Esophagus (tissue), 2 donors: ENCODE data around the gene PDE6A. TPM values are rescaled to one million over a fixed set of nuclear protein-coding genes. Genes with fewer than 3 reads are reported as not detected.
A peak's percentile ranks its signal among the peaks of the same experiment; 100 is the strongest.

Experiments used
- H3K27ac ChIP-seq, 2 donors: one replicate each; pipeline ENCODE4 v1.5.1; 2013; ENCODE audit warnings: low read depth in 2 of 2, mild to moderate bottlenecking in 2 of 2, inconsistent platforms in 1 of 2, low read length in 1 of 2, moderate library complexity in 1 of 2
- H3K27me3 ChIP-seq, 2 donors: one replicate each; pipeline ENCODE4 v1.6.1; 2013; ENCODE audit warnings: low read length in 2 of 2, control low read depth in 1 of 2, mild to moderate bottlenecking in 1 of 2; ENCODE audit not compliant: insufficient read depth in 2 of 2, control insufficient read depth in 1 of 2
- H3K36me3 ChIP-seq, 2 donors: one replicate each; pipeline ENCODE4 v1.6.1; 2013; ENCODE audit warnings: low read length in 1 of 2; ENCODE audit not compliant: control insufficient read depth in 2 of 2, insufficient read depth in 2 of 2
- H3K4me1 ChIP-seq, 2 donors: one replicate each; pipeline ENCODE4 v1.6.1; 2013; ENCODE audit warnings: low read length in 1 of 2; ENCODE audit not compliant: control insufficient read depth in 2 of 2, insufficient read depth in 2 of 2
- H3K4me3 ChIP-seq, 2 donors: one replicate each; pipeline ENCODE4 v1.5.1; 2013; ENCODE audit warnings: low read length in 2 of 2, mild to moderate bottlenecking in 2 of 2, low read depth in 1 of 2, moderate library complexity in 1 of 2
- H3K9me3 ChIP-seq, 2 donors: one replicate each; pipeline ENCODE4 v1.6.1; 2013; ENCODE audit warnings: mild to moderate bottlenecking in 2 of 2, low read depth in 1 of 2, low read length in 1 of 2, moderate library complexity in 1 of 2; ENCODE audit not compliant: control insufficient read depth in 2 of 2, insufficient read depth in 1 of 2
- WGBS, 2 donors: extraction: QIAGEN DNeasy Blood & Tissue Kit; methylation state at CpG; one replicate each; pipeline ENCODE4 v1.1.7; 2013; 5-methylcytosine and 5-hydroxymethylcytosine counted together
- polyA plus RNA-seq, 2 donors: library from polyadenylated mRNA; stranded (reverse); fragments of 200-250 nt; gene quantifications; one replicate each; pipeline ENCODE4 v1.2.3, GENCODE V29; 2013
- donor health status: healthy with polysubstance abuse.
- donor health status: Bipolar disorder and iron deficiency.

Gene PDE6A
- polyA plus RNA-seq, 2 donors: 1.0 to 1.5 TPM

- no peak overlapping the region for H3K4me3 ChIP-seq
- 85 to 86% methylated on average over 5 of the region's 5 CpGs for WGBS, 2 donors
- H3K27me3 ChIP-seq: no peaks in the 10 kb centered on the region
- no peaks in the 10 kb centered on the region for H3K9me3 ChIP-seq
- H3K36me3 ChIP-seq: no peaks in the 10 kb centered on the region
- peak overlapping the region; percentile 15 for H3K27ac ChIP-seq
- H3K4me1 ChIP-seq: peaks cover 0 to 22% of the 10 kb centered on the region in 2 donors
Observed at GRCh38 chr5:149940941-149941644, 3.5 kb downstream of the PDE6A start.

- H3K4me1 ChIP-seq: peaks cover 0 to 22% of the 10 kb centered on the region in 2 donors
- no peaks in the 10 kb centered on the region for H3K36me3 ChIP-seq
- H3K9me3 ChIP-seq: no peaks in the 10 kb centered on the region
- no peak overlapping the region for H3K4me3 ChIP-seq
- H3K27ac ChIP-seq: peak overlapping the region in 1 of 2 donors; percentile 62
- H3K27me3 ChIP-seq: no peaks in the 10 kb centered on the region
- 79 to 87% methylated on average over 9 of the region's 9 CpGs for WGBS, 2 donors
Observed at GRCh38 chr5:149940077-149940574, 4.5 kb downstream of the PDE6A start.

GRCh38 chr5:149939546-149939945 is 5.0 kb downstream of the PDE6A start:
- H3K27me3 ChIP-seq: no peaks in the 10 kb centered on the region
- no peaks in the 10 kb centered on the region for H3K36me3 ChIP-seq
- peak overlapping the region in 1 of 2 donors; percentile 62 for H3K27ac ChIP-seq
- H3K4me1 ChIP-seq: peaks cover 0 to 22% of the 10 kb centered on the region in 2 donors
- H3K4me3 ChIP-seq: no peak overlapping the region
- 49 to 50% methylated on average over 6 of the region's 6 CpGs for WGBS, 2 donors
- no peaks in the 10 kb centered on the region for H3K9me3 ChIP-seq

- no peak overlapping the region for H3K4me3 ChIP-seq
- H3K36me3 ChIP-seq: no peaks in the 10 kb centered on the region
- 58 to 67% methylated on average over 6 of the region's 6 CpGs for WGBS, 2 donors
- H3K4me1 ChIP-seq: peaks cover 0 to 16% of the 10 kb centered on the region in 2 donors
- H3K27ac ChIP-seq: peak overlapping the region; percentile 47 to 62
- H3K9me3 ChIP-seq: no peaks in the 10 kb centered on the region
- H3K27me3 ChIP-seq: no peaks in the 10 kb centered on the region
Observed at GRCh38 chr5:149938791-149939358, 5.7 kb downstream of the PDE6A start.

GRCh38 chr5:149938279-149938678 is 6.3 kb downstream of the PDE6A start:
- Histone ChIP-seq H3K27me3 (no peaks in the 10 kb centered on the region), H3K4me3 (no peak overlapping the region), H3K4me1 (peaks cover 0 to 13% of the 10 kb centered on the region in 2 donors), H3K36me3 (no peaks in the 10 kb centered on the region), H3K27ac (peak overlapping the region in 1 of 2 donors; percentile 3), H3K9me3 (no peaks in the 10 kb centered on the region)
- WGBS, 2 donors: 38 to 43% methylated on average over 2 of the region's 2 CpGs

- H3K36me3 ChIP-seq: no peaks in the 10 kb centered on the region
- H3K27ac ChIP-seq: peak overlapping the region in 1 of 2 donors; percentile 7
- H3K4me3 ChIP-seq: no peak overlapping the region
- no peaks in the 10 kb centered on the region for H3K9me3 ChIP-seq
- H3K27me3 ChIP-seq: no peaks in the 10 kb centered on the region
- WGBS, 2 donors: 33 to 53% methylated on average over 1 of the region's 1 CpG
- H3K4me1 ChIP-seq: peaks cover 0 to 13% of the 10 kb centered on the region in 2 donors
Observed at GRCh38 chr5:149937610-149938009, 7.0 kb downstream of the PDE6A start.

- 85 to 86% methylated on average over 3 of the region's 3 CpGs for WGBS, 2 donors
- H3K4me3 ChIP-seq: no peak overlapping the region
- peaks cover 0 to 11% of the 10 kb centered on the region in 2 donors for H3K4me1 ChIP-seq
- no peaks in the 10 kb centered on the region for H3K27me3 ChIP-seq
- H3K27ac ChIP-seq: no peak overlapping the region
- H3K36me3 ChIP-seq: no peaks in the 10 kb centered on the region
- no peaks in the 10 kb centered on the region for H3K9me3 ChIP-seq
Observed at GRCh38 chr5:149936700-149937091, 7.9 kb downstream of the PDE6A start.

GRCh38 chr5:149936044-149936699 is 8.4 kb downstream of the PDE6A start:
- no peaks in the 10 kb centered on the region for H3K9me3 ChIP-seq
- H3K27me3 ChIP-seq: no peaks in the 10 kb centered on the region
- no peaks in the 10 kb centered on the region for H3K36me3 ChIP-seq
- H3K4me1 ChIP-seq: peaks cover 0 to 8% of the 10 kb centered on the region in 2 donors
- WGBS, 2 donors: 51 to 57% methylated on average over 1 of the region's 1 CpG
- peak overlapping the region; percentile 38 for H3K27ac ChIP-seq
- no peak overlapping the region for H3K4me3 ChIP-seq

- H3K4me1 ChIP-seq: peaks cover 0 to 7% of the 10 kb centered on the region in 2 donors
- no peaks in the 10 kb centered on the region for H3K9me3 ChIP-seq
- H3K4me3 ChIP-seq: no peak overlapping the region
- 48 to 60% methylated on average over 8 of the region's 8 CpGs for WGBS, 2 donors
- peak overlapping the region; percentile 38 to 71 for H3K27ac ChIP-seq
- H3K36me3 ChIP-seq: no peaks in the 10 kb centered on the region
- no peaks in the 10 kb centered on the region for H3K27me3 ChIP-seq
Observed at GRCh38 chr5:149935431-149935901, 9.1 kb downstream of the PDE6A start.
